Stimulated activated CD8-positive, alpha-beta memory T cell treated with anti-CD3 and anti-CD28 coated beads, Interleukin-7, amount 100 ng/mL, for 1 hour (primary cell): Measurements from ENCODE around the gene MFRP.

ENCODE experiments used
- DNase-seq, 2 donors: peaks; one replicate each; pipeline ENCODE4 v3.0.0-alpha.2; 2020; ENCODE audit warnings: low read depth in 2 of 2

MFRP gene

GRCh38 chr11:119295178-119295577, 51.3 kb downstream of the MFRP start:
- no peak for DNase-seq

DNA sequence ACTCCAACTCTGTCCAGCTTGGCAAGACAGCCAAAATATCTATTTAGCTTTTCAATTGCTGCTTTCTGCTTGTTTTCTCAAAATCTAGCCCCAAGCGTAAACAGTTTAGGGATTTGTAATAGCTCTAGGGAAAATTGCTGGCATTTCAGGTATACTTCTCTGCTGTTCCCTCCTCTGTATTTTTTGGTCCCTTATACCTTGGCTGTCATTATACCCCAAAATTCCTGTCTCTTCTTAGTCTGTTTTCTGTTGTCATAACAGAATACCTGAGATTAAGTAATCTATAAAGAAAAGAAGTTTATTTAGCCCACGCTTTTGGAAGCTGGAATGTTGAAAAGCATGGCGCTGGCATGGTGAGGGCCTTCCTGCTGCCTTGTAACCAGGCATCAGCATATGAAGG, 53.0 kb downstream of the MFRP start:
- DNase-seq = no peak

- no peak for DNase-seq
Measured at GRCh38 chr11:119290894-119291497, 55.5 kb downstream of the MFRP start.
